Activated CD8-positive, alpha-beta memory T cell treated with anti-CD3 and anti-CD28 coated beads, Interleukin-2, amount 10 ng/mL, durations not matched to agents 7 days and 5 days (primary cell): ENCODE data around the gene CEBPB. TPM values are rescaled to one million over a fixed set of nuclear protein-coding genes. Genes with fewer than 3 reads are reported as not detected.
"Not testable (repeated sequence)": the region's sequence is repeated elsewhere in the genome, so short reads cannot be mapped to it uniquely, and the experiment has no call there.

Source experiments
- ATAC-seq: fragments of 150-1000 bp; cut with Tn5 transposase; one replicate; pipeline ENCODE4 v1.10.0; 2021; ENCODE audit warnings: moderate library complexity
- CTCF ChIA-PET: fragments of 350-600 bp; sonication (Branson Sonifier 250); formaldehyde crosslinking; loops from one replicate; lab custom pipeline; 2021; ENCODE audit warnings: antibody characterized with exemption; lab: Charles Lee
- DNase-seq: peaks from one replicate; pipeline ENCODE4 v3.0.0-alpha.2; 2020
- H3K27ac Mint-ChIP-seq: one replicate; pipeline ENCODE4 v1.8.0; 2021; ENCODE audit warnings: mild to moderate bottlenecking, mixed read lengths
- H3K27me3 Mint-ChIP-seq: one replicate; pipeline ENCODE4 v1.8.0; 2021; ENCODE audit warnings: mixed read lengths
- H3K36me3 Mint-ChIP-seq: one replicate; pipeline ENCODE4 v1.8.0; 2021; ENCODE audit warnings: mild to moderate bottlenecking, mixed read lengths
- H3K4me1 Mint-ChIP-seq: one replicate; pipeline ENCODE4 v1.8.0; 2021; ENCODE audit warnings: mixed read lengths
- H3K4me3 Mint-ChIP-seq: one replicate; pipeline ENCODE4 v1.8.0; 2021; ENCODE audit warnings: mild to moderate bottlenecking, moderate library complexity, mixed read lengths
- H3K9me3 Mint-ChIP-seq: one replicate; pipeline ENCODE4 v1.8.0; 2022; ENCODE audit warnings: low read depth, mixed read lengths
- total RNA-seq, 2 experiments: library from RNA; stranded (reverse); gene quantifications; one replicate each; pipeline ENCODE4 v1.2.3, GENCODE V29; 2021

Gene CEBPB
- total RNA-seq, 2 experiments from 2014 or later: 32.6 to 34.6 TPM

- peaks cover 13% of the 10 kb centered on the region for H3K4me1 Mint-ChIP-seq
- DNase-seq (no peak), ATAC-seq (no peak)
- peaks cover 8% of the 10 kb centered on the region for H3K36me3 Mint-ChIP-seq
- H3K27ac Mint-ChIP-seq: no peak overlapping the region
- no peak overlapping the region for H3K4me3 Mint-ChIP-seq
- no peaks in the 10 kb centered on the region for H3K9me3 Mint-ChIP-seq
- peaks cover 3% of the 10 kb centered on the region for H3K27me3 Mint-ChIP-seq
- CTCF ChIA-PET: interaction anchor here (1.7 kb wide), 1 partner anchor 265 kb away, joined by 6 read pairs; no protein-coding TSS in a partner anchor
Observed at GRCh38 chr20:50198180-50198666, 7.6 kb downstream of the CEBPB start.

GRCh38 chr20:50198716-50199115 lies 8.1 kb downstream of the CEBPB start:
- CTCF ChIA-PET: interaction anchor here (1.0 to 1.7 kb wide), 2 partner anchors 48 to 265 kb away, joined by 3 to 6 read pairs; no protein-coding TSS in a partner anchor
- peaks cover 5% of the 10 kb centered on the region for H3K36me3 Mint-ChIP-seq
- no peak overlapping the region for H3K4me3 Mint-ChIP-seq
- H3K9me3 Mint-ChIP-seq: no peaks in the 10 kb centered on the region
- no peak overlapping the region for H3K27ac Mint-ChIP-seq
- DNase-seq (no peak), ATAC-seq (no peak)
- peaks cover 3% of the 10 kb centered on the region for H3K27me3 Mint-ChIP-seq
- peaks cover 8% of the 10 kb centered on the region for H3K4me1 Mint-ChIP-seq

- peaks cover 2% of the 10 kb centered on the region for H3K9me3 Mint-ChIP-seq
- peaks cover 2% of the 10 kb centered on the region for H3K4me1 Mint-ChIP-seq
- ATAC-seq: no peak
- peaks cover 3% of the 10 kb centered on the region for H3K36me3 Mint-ChIP-seq
- no peak for DNase-seq
- no peak overlapping the region for H3K27ac Mint-ChIP-seq
- CTCF ChIA-PET: interaction anchor here (0.8 to 1.7 kb wide), 6 partner anchors 9 to 389 kb away, joined by 3 to 6 read pairs (median 3); no protein-coding TSS in a partner anchor
- peaks cover 5% of the 10 kb centered on the region for H3K27me3 Mint-ChIP-seq
- H3K4me3 Mint-ChIP-seq: no peak overlapping the region
Observed at GRCh38 chr20:50199703-50200102, 9.1 kb downstream of the CEBPB start.

GRCh38 chr20:50200482-50201104 lies 10.0 kb downstream of the CEBPB start:
- DNase-seq (no peak), ATAC-seq (no peak)
- Mint-ChIP-seq H3K36me3 (peaks cover 3% of the 10 kb centered on the region), H3K4me1 (no peaks in the 10 kb centered on the region), H3K27me3 (peaks cover 5% of the 10 kb centered on the region), H3K27ac (no peak overlapping the region), H3K9me3 (peaks cover 2% of the 10 kb centered on the region), H3K4me3 (no peak overlapping the region)
- CTCF ChIA-PET: interaction anchor here (1.5 to 1.7 kb wide), 2 partner anchors 12 to 22 kb away, joined by 4 read pairs; no protein-coding TSS in a partner anchor

GRCh38 chr20:50201710-50202109 lies 11.1 kb downstream of the CEBPB start:
- not testable (repeated sequence) for H3K27me3 Mint-ChIP-seq, DNase-seq, ATAC-seq, H3K36me3 Mint-ChIP-seq, H3K27ac Mint-ChIP-seq, H3K4me1 Mint-ChIP-seq, H3K4me3 Mint-ChIP-seq, H3K9me3 Mint-ChIP-seq
- CTCF ChIA-PET: interaction anchor here (1.5 kb wide), 1 partner anchor 23 kb away, joined by 4 read pairs; no protein-coding TSS in a partner anchor

GRCh38 chr20:50202677-50203076 lies 12.0 kb downstream of the CEBPB start:
- Mint-ChIP-seq H3K36me3 (peaks cover 3% of the 10 kb centered on the region), H3K27ac (no peak overlapping the region)
- CTCF ChIA-PET: no interaction called here

GRCh38 chr20:50203951-50204937 lies 13.6 kb downstream of the CEBPB start:
- H3K4me3 Mint-ChIP-seq: no peak overlapping the region
- peaks cover 3% of the 10 kb centered on the region for H3K36me3 Mint-ChIP-seq
- CTCF ChIA-PET: no interaction called here
- DNase-seq (no peak), ATAC-seq (no peak)
- H3K27ac Mint-ChIP-seq: no peak overlapping the region
- H3K27me3 Mint-ChIP-seq: peaks cover 11% of the 10 kb centered on the region
- H3K4me1 Mint-ChIP-seq: no peaks in the 10 kb centered on the region
- peaks cover 2% of the 10 kb centered on the region for H3K9me3 Mint-ChIP-seq

More at GRCh38 chr20:50202677-50203076, 12.0 kb downstream of the CEBPB start:
- peaks cover 2% of the 10 kb centered on the region for H3K9me3 Mint-ChIP-seq
- H3K4me1 Mint-ChIP-seq: no peaks in the 10 kb centered on the region
- peaks cover 7% of the 10 kb centered on the region for H3K27me3 Mint-ChIP-seq
- no peak overlapping the region for H3K4me3 Mint-ChIP-seq
- ATAC-seq (no peak), DNase-seq (no peak)

- CTCF ChIA-PET: interaction anchor here (1.4 kb wide), 1 partner anchor 257 kb away, joined by 5 read pairs; no protein-coding TSS in a partner anchor
- Mint-ChIP-seq H3K9me3 (peaks cover 2% of the 10 kb centered on the region), H3K36me3 (peaks cover 3% of the 10 kb centered on the region), H3K27me3 (peaks cover 20% of the 10 kb centered on the region), H3K4me3 (no peak overlapping the region), H3K4me1 (peaks cover 8% of the 10 kb centered on the region), H3K27ac (no peak overlapping the region)
- no peak for DNase-seq
- ATAC-seq: no peak
Observed at GRCh38 chr20:50207026-50207425, 16.4 kb downstream of the CEBPB start.

- H3K27ac Mint-ChIP-seq: no peak overlapping the region
- CTCF ChIA-PET: interaction anchor here (1.4 kb wide), 1 partner anchor 256 kb away, joined by 5 read pairs; no protein-coding TSS in a partner anchor
- H3K36me3 Mint-ChIP-seq: peaks cover 3% of the 10 kb centered on the region
- H3K27me3 Mint-ChIP-seq: peaks cover 23% of the 10 kb centered on the region
- peaks cover 2% of the 10 kb centered on the region for H3K9me3 Mint-ChIP-seq
- DNase-seq: no peak
- no peak overlapping the region for H3K4me3 Mint-ChIP-seq
- no peak for ATAC-seq
- H3K4me1 Mint-ChIP-seq: peaks cover 8% of the 10 kb centered on the region
Observed at GRCh38 chr20:50208085-50208491, 17.5 kb downstream of the CEBPB start.

GRCh38 chr20:50208815-50209214 lies 18.2 kb downstream of the CEBPB start:
- not testable (repeated sequence) for H3K4me1 Mint-ChIP-seq, H3K9me3 Mint-ChIP-seq, H3K36me3 Mint-ChIP-seq, DNase-seq, H3K4me3 Mint-ChIP-seq, ATAC-seq, H3K27ac Mint-ChIP-seq
- CTCF ChIA-PET: interaction anchor here (1.4 kb wide), 1 partner anchor 9 kb away, joined by 3 read pairs; no protein-coding TSS in a partner anchor
- peaks cover 28% of the 10 kb centered on the region for H3K27me3 Mint-ChIP-seq

- CTCF ChIA-PET: interaction anchor here (1.2 to 1.4 kb wide), 2 partner anchors 11 to 254 kb away, joined by 3 read pairs; no protein-coding TSS in a partner anchor
- H3K27me3 Mint-ChIP-seq: peaks cover 37% of the 10 kb centered on the region
Observed at GRCh38 chr20:50210066-50210619, 19.5 kb downstream of the CEBPB start.

GRCh38 chr20:50211091-50211490 lies 20.5 kb downstream of the CEBPB start:
- no peak overlapping the region for H3K4me3 Mint-ChIP-seq
- H3K4me1 Mint-ChIP-seq: peaks cover 8% of the 10 kb centered on the region
- no peaks in the 10 kb centered on the region for H3K36me3 Mint-ChIP-seq
- H3K9me3 Mint-ChIP-seq: no peaks in the 10 kb centered on the region
- H3K27ac Mint-ChIP-seq: no peak overlapping the region
- peaks cover 41% of the 10 kb centered on the region for H3K27me3 Mint-ChIP-seq
- ATAC-seq: no peak
- no peak for DNase-seq
- CTCF ChIA-PET: interaction anchor here (1.2 kb wide), 1 partner anchor 253 kb away, joined by 3 read pairs; no protein-coding TSS in a partner anchor

More at GRCh38 chr20:50210066-50210619, 19.5 kb downstream of the CEBPB start:
- H3K27ac Mint-ChIP-seq: no peak overlapping the region
- H3K4me1 Mint-ChIP-seq: peaks cover 8% of the 10 kb centered on the region
- ATAC-seq (no peak), DNase-seq (no peak)
- H3K36me3 Mint-ChIP-seq: no peaks in the 10 kb centered on the region
- no peaks in the 10 kb centered on the region for H3K9me3 Mint-ChIP-seq
- no peak overlapping the region for H3K4me3 Mint-ChIP-seq
